HK-2 (cell line): ENCODE data around the gene DOCK1.
A peak's percentile ranks its signal among the peaks of the same experiment; 100 is the strongest.

Experiments used
- DNase-seq: peaks from one replicate; pipeline ENCODE4 v3.0.0-alpha.2; 2018; ENCODE audit not compliant: unreplicated experiment

Gene DOCK1

GRCh38 chr10:127458829-127459228 lies 553.6 kb downstream of the DOCK1 start:
- DNase-seq = no peak

GRCh38 chr10:127459918-127460317 lies 554.7 kb downstream of the DOCK1 start:
- no peak for DNase-seq

GRCh38 chr10:127462643-127463295 lies 557.5 kb downstream of the DOCK1 start:
- DNase-seq = no peak

- DNase-seq = no peak
These were observed 558.3 kb downstream of the DOCK1 start for GRCh38 chr10:127463548-127463947.

GRCh38 chr10:127464561-127464960 lies 559.3 kb downstream of the DOCK1 start:
- no peak for DNase-seq

GRCh38 chr10:127467811-127468210 lies 562.6 kb downstream of the DOCK1 start:
- DNase-seq = no peak

- no peak for DNase-seq
These were observed 563.4 kb downstream of the DOCK1 start for GRCh38 chr10:127468632-127469031.

- no peak for DNase-seq
These were observed 565.7 kb downstream of the DOCK1 start for GRCh38 chr10:127470911-127471310.

GRCh38 chr10:127472976-127473375 lies 567.7 kb downstream of the DOCK1 start:
- DNase-seq = no peak

GRCh38 chr10:127474501-127474900 lies 569.3 kb downstream of the DOCK1 start:
- DNase-seq = no peak

- peak; percentile 66 for DNase-seq
These were observed 580.1 kb downstream of the DOCK1 start for GRCh38 chr10:127485153-127485857.

- no peak for DNase-seq
These were observed 581.1 kb downstream of the DOCK1 start for GRCh38 chr10:127486355-127486754.

- peak; percentile 10 for DNase-seq
These were observed 587.5 kb downstream of the DOCK1 start for GRCh38 chr10:127492607-127493250.

- DNase-seq = no peak
These were observed 590.8 kb downstream of the DOCK1 start for GRCh38 chr10:127496035-127496434.

GRCh38 chr10:127497685-127498084 lies 592.5 kb downstream of the DOCK1 start:
- DNase-seq = no peak

GRCh38 chr10:127498087-127498486 lies 592.9 kb downstream of the DOCK1 start:
- DNase-seq = no peak

GRCh38 chr10:127500127-127500526 lies 594.9 kb downstream of the DOCK1 start:
- DNase-seq = no peak
